Endothelial cell of umbilical vein (primary cell): ENCODE measurements around the gene ZBTB7A. TPM values are rescaled to one million over a fixed set of nuclear protein-coding genes. Genes with fewer than 3 reads are reported as not detected.
A peak's percentile ranks its signal among the peaks of the same experiment; 100 is the strongest.

Experiments used
- BruUV-seq: library from RNA; stranded (reverse); fragments of 400-500 nt; replicated peaks from 2 replicates; lab custom pipeline; 2021; lab: Mats Ljungman, UMichigan
- CTCF ChIA-PET: fragments of 300-600, 350-600 bp; sonication (Branson Sonifier 250); formaldehyde crosslinking; loops from one replicate; lab custom pipeline; 2021; ENCODE audit warnings: antibody characterized with exemption, inconsistent platforms; lab: Charles Lee
- POLR2A ChIA-PET: fragments of 300-600, 350-600 bp; sonication (Branson Sonifier 250); formaldehyde crosslinking; loops from one replicate; lab custom pipeline; 2021; ENCODE audit warnings: antibody characterized with exemption, inconsistent platforms; lab: Charles Lee
- DNase-seq: peaks from one replicate; pipeline ENCODE4 v3.0.0-alpha.2; 2011; ENCODE audit warnings: low read depth, low spot score
- FAIRE-seq: peaks from 2 replicates; lab custom pipeline; 2011; peaks lifted over from hg19 to GRCh38; lab: Jason Lieb, UNC
- H2AFZ ChIP-seq: 2 replicates; pipeline ENCODE4 v1.6.0; 2012; ENCODE audit warnings: low read depth, low read length, control low read depth, inconsistent platforms
- H3K27ac ChIP-seq: 2 replicates; pipeline ENCODE4 v1.5.1; 2011; ENCODE audit warnings: low read depth, mild to moderate bottlenecking, control low read depth, low read length, moderate library complexity; ENCODE audit not compliant: insufficient read depth
- H3K27me3 ChIP-seq, 2 experiments: 2 replicates each; pipeline versions ENCODE4 v1.6.0 to v1.6.1; 2011; ENCODE audit warnings: low read length in 2 of 2, mixed read lengths in 1 of 2; ENCODE audit not compliant: control insufficient read depth in 2 of 2, insufficient read depth in 2 of 2
- H3K36me3 ChIP-seq, 2 experiments: 2 replicates in 1 of 2; 3 replicates in 1 of 2; pipeline ENCODE4 v1.5.1; 2011; ENCODE audit warnings: low read length in 2 of 2, mild to moderate bottlenecking in 1 of 2, moderate library complexity in 1 of 2; ENCODE audit not compliant: control insufficient read depth in 2 of 2, insufficient read depth in 2 of 2; ENCODE audit errors: extremely low read depth in 1 of 2
- H3K4me1 ChIP-seq: 3 replicates; pipeline ENCODE4 v1.5.1; 2011; ENCODE audit warnings: mild to moderate bottlenecking, low read length; ENCODE audit not compliant: control insufficient read depth, insufficient read depth; ENCODE audit errors: extremely low read depth
- H3K4me2 ChIP-seq: 2 replicates; pipeline ENCODE4 v1.6.1; 2011; ENCODE audit warnings: low read length, control low read depth, mixed read lengths; ENCODE audit not compliant: insufficient read depth
- H3K4me3 ChIP-seq, 3 experiments: fragments of 200-600 bp in 1 of 3; sonication (generic), shearing (Covaris generic) in 1 of 3; replicated peaks in 1 of 3; 2 replicates each; pipeline ENCODE4 v1.5.1; 2011 to 2016; ENCODE audit warnings: control low read depth in 3 of 3, low read length in 3 of 3, mild to moderate bottlenecking in 2 of 3, inconsistent platforms in 1 of 3, low read depth in 1 of 3, moderate library complexity in 1 of 3; ENCODE audit not compliant: insufficient read depth in 1 of 3
- H3K79me2 ChIP-seq: 2 replicates; pipeline ENCODE4 v1.6.0; 2012; ENCODE audit warnings: low read length, inconsistent platforms; ENCODE audit not compliant: control insufficient read depth, insufficient read depth
- H3K9ac ChIP-seq: replicated peaks from 2 replicates; pipeline ENCODE3; 2011; ENCODE audit warnings: low read length, control low read depth; ENCODE audit not compliant: insufficient read depth; ENCODE audit errors: extremely low read depth
- H3K9me1 ChIP-seq: replicated peaks from 3 replicates; pipeline ENCODE4 v1.6.0; 2011; ENCODE audit warnings: mild to moderate bottlenecking, low read length; ENCODE audit not compliant: control insufficient read depth, insufficient read depth; ENCODE audit errors: extremely low read depth
- H3K9me3 ChIP-seq: replicated peaks from 2 replicates; pipeline ENCODE4 v1.5.1; 2012; ENCODE audit warnings: low read length, inconsistent platforms; ENCODE audit not compliant: control insufficient read depth, insufficient read depth
- H4K20me1 ChIP-seq: replicated peaks from 2 replicates; pipeline ENCODE3; 2011; ENCODE audit warnings: mild to moderate bottlenecking, low read length; ENCODE audit not compliant: control insufficient read depth, insufficient read depth; ENCODE audit errors: extremely low read depth
- EZH2 ChIP-seq: IDR thresholded peaks from 2 replicates; pipeline ENCODE4 v1.6.1; 2012; ENCODE audit warnings: borderline replicate concordance, low read depth, mild to moderate bottlenecking, moderate library complexity, low read length, inconsistent platforms; ENCODE audit not compliant: severe bottlenecking
- FOS ChIP-seq: IDR thresholded peaks from 2 replicates; pipeline ENCODE4 v1.6.1; 2011; ENCODE audit warnings: mild to moderate bottlenecking, low read length, moderate library complexity, borderline replicate concordance; ENCODE audit not compliant: insufficient read depth
- GATA2 ChIP-seq: IDR thresholded peaks from 2 replicates; pipeline ENCODE4 v1.7.0; 2011; ENCODE audit warnings: low read depth, mild to moderate bottlenecking, moderate library complexity, mixed read lengths, low read length; ENCODE audit not compliant: insufficient read length, insufficient read depth
- JUN ChIP-seq: IDR thresholded peaks from 2 replicates; pipeline ENCODE4 v1.6.1; 2011; ENCODE audit warnings: borderline replicate concordance, low read depth; ENCODE audit not compliant: insufficient read length, insufficient read depth
- MYC ChIP-seq: IDR thresholded peaks from one replicate; pipeline ENCODE4 v1.6.1; 2011; ENCODE audit warnings: mild to moderate bottlenecking, low read depth, low read length
- POLR2A ChIP-seq: IDR thresholded peaks from 2 replicates; pipeline ENCODE4 v1.6.1; 2012; ENCODE audit warnings: low read depth, mild to moderate bottlenecking, control low read depth, low read length
- POLR2AphosphoS5 ChIP-seq: IDR thresholded peaks from 2 replicates; pipeline ENCODE4 v1.6.1; 2012; ENCODE audit warnings: low read depth, mild to moderate bottlenecking, control low read depth, low read length, moderate library complexity; ENCODE audit not compliant: insufficient read depth
- dilution Hi-C: fragments of 300-500 bp; cut with MboI; formaldehyde crosslinking; loops from one replicate; pipeline ENCODE4 v1.15.0; 2019; ENCODE audit warnings: low sequenced_read_pairs; ENCODE audit not compliant: extremely low pct_ligation_motif_present
- intact Hi-C: fragments of 100-400 bp; cut with micrococcal nuclease; formaldehyde crosslinking; loops from one replicate; pipeline ENCODE4 v1.10.0; 2022
- polyA plus RNA-seq, 4 experiments: library from polyadenylated mRNA; depleted of rRNA in 3 of 4; stranded (reverse) in 3 of 4; unstranded in 1 of 4; fragments of >200 nt; gene quantifications; 2 replicates each; pipeline versions ENCODE4 v1.2.1 to v1.2.3, GENCODE V29; 2011 to 2012; ENCODE audit warnings: missing spikeins in 1 of 4
- total RNA-seq: library from RNA; stranded (reverse); gene quantifications from 2 replicates; pipeline ENCODE4 v1.2.3, GENCODE V29; 2021
- TF ChIP-seq, protein P1 (sequence below): IDR thresholded peaks from 2 replicates; pipeline ENCODE4 v1.6.1; 2011; ENCODE audit not compliant: insufficient read depth, insufficient read length
- TF ChIP-seq, protein P2 (sequence below), 2 donors: IDR thresholded peaks; 1 replicate in 1 of 2; 2 replicates in 1 of 2; pipeline ENCODE4 v1.5.1; 2011; ENCODE audit warnings: low read length in 2 of 2, mild to moderate bottlenecking in 2 of 2, moderate library complexity in 2 of 2, control low read depth in 1 of 2, inconsistent platforms in 1 of 2, low read depth in 1 of 2; ENCODE audit not compliant: insufficient read depth in 1 of 2; ENCODE audit errors: extremely low read depth in 1 of 2

Gene ZBTB7A
- total and polyA plus RNA-seq, 2 donors (not counting 3 experiments of a cell fraction or from before 2014, with no cell fraction given): 8.2 to 29.0 TPM

DNA sequence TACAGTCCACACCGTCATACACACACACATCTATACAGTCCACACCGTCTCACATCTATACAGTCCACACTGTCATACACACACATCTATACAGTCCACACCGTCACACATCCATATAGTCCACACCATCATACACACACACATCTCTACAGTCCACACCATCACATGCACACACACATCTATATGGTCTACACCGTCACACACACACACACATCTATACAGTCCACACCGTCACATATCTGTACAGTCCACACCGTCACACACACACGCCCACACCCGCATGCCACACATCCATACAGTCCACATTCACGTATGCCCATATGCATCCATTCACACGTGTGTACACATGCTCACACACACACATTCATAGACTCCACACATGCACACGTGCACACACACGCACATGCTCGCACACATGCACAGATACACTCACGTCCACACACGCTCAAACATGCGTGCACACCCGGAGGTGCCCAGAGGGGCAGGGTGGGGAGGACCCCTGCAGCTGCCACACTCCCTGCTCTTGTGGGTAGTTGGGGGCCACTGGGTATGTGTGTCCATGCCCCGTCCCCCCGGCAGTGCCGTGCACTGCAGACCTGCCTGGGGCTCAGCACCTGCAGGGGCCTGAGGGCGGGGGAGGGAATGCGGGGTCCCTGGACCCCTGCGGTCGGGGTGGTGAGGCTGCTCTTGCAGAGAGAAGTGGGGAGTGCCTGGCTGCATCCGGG lies 30.0 kb downstream of the ZBTB7A start:
- Histone ChIP-seq H3K27ac (no peak overlapping the region), H2AFZ (no peak overlapping the region), H3K9me3 (no peaks in the 10 kb centered on the region), H3K79me2 (no peaks in the 10 kb centered on the region), H3K9me1 (no peaks in the 10 kb centered on the region), H3K27me3 (no peaks in the 10 kb centered on the region), H3K4me2 (no peak overlapping the region), H4K20me1 (no peaks in the 10 kb centered on the region), H3K4me1 (no peaks in the 10 kb centered on the region), H3K9ac (no peak overlapping the region), H3K4me3 (no peak overlapping the region), H3K36me3 (peaks cover 4 to 29% of the 10 kb centered on the region in 2 experiments)
- ChIA-PET POLR2A (no interaction called here), CTCF (no interaction called here)
- intact Hi-C loops: no loop called here
- DNase-seq: no peak
- no peak for FAIRE-seq
- BruUV-seq: TSS peak; percentile 24
- no peak for TF ChIP-seq JUN
- TF ChIP-seq FOS: no peak
- no peak for TF ChIP-seq POLR2A
- no peak for TF ChIP-seq POLR2AphosphoS5
- no peak for TF ChIP-seq GATA2
- no peak for TF ChIP-seq EZH2
- TF ChIP-seq, protein P1, sequence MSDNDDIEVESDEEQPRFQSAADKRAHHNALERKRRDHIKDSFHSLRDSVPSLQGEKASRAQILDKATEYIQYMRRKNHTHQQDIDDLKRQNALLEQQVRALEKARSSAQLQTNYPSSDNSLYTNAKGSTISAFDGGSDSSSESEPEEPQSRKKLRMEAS: no peak
- TF ChIP-seq MYC: no peak
- TF ChIP-seq, protein P2, sequence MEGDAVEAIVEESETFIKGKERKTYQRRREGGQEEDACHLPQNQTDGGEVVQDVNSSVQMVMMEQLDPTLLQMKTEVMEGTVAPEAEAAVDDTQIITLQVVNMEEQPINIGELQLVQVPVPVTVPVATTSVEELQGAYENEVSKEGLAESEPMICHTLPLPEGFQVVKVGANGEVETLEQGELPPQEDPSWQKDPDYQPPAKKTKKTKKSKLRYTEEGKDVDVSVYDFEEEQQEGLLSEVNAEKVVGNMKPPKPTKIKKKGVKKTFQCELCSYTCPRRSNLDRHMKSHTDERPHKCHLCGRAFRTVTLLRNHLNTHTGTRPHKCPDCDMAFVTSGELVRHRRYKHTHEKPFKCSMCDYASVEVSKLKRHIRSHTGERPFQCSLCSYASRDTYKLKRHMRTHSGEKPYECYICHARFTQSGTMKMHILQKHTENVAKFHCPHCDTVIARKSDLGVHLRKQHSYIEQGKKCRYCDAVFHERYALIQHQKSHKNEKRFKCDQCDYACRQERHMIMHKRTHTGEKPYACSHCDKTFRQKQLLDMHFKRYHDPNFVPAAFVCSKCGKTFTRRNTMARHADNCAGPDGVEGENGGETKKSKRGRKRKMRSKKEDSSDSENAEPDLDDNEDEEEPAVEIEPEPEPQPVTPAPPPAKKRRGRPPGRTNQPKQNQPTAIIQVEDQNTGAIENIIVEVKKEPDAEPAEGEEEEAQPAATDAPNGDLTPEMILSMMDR (IDR thresholded peaks at IDR 0.05; ENCODE audit: extremely low read depth in 1 of 2, insufficient read depth in 1 of 2, low read depth in 1 of 2, low read length in 2 of 2): no peak
- dilution Hi-C loops: no loop called here
